ENCODE data around the gene MCC. TPM values are rescaled to one million over a fixed set of nuclear protein-coding genes. Genes with fewer than 3 reads are reported as not detected.
A peak's percentile ranks its signal among the peaks of the same experiment; 100 is the strongest.

Gene MCC
- polyA plus RNA-seq, 1 donor (not counting 4 experiments of a cell fraction or from before 2014, with no cell fraction given): 24.6 TPM

DNA sequence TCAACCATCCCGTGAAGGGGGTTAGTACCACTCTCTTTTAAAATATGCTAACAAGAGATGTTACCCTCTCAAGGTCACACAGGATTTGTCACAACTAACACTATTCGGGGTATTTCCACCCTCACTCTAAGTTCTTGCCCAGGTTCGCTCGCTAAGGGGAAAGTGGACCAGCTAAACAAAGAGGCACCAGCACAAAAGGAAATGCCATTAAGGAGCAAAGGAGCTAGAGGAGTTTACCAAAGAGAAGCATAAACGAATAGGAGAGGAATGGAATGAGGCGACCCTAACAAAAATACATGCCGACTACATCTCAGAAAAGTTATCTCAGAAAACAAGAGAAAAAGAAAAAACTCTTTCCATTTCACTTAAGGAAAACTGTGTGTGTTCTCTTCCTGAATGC lies 340.7 kb downstream of the MCC start:
- H3K4me3 ChIP-seq (ENCODE audit: control insufficient read depth in 2 of 3, extremely low read depth in 1 of 3, insufficient read depth in 2 of 3, low read depth in 1 of 3, low read length in 3 of 3): no peak overlapping the region
- DNase-seq (ENCODE audit: low read depth, low spot score) (no peak), FAIRE-seq (peak; percentile 23)
- no peak overlapping the region for H3K27ac ChIP-seq (ENCODE audit: control insufficient read depth, insufficient read depth, low read length)
- H3K4me1 ChIP-seq (ENCODE audit: control insufficient read depth, extremely low read depth, insufficient read depth, low read length): peaks cover 16% of the 10 kb centered on the region
- H3K4me2 ChIP-seq (ENCODE audit: control insufficient read depth, extremely low read depth, insufficient read depth, low read depth, low read length): no peak overlapping the region
- H3K27me3 ChIP-seq (ENCODE audit: control insufficient read depth, extremely low read depth, insufficient read depth, low read length): no peaks in the 10 kb centered on the region
- H2AFZ ChIP-seq (ENCODE audit: control insufficient read depth, low read length): no peak overlapping the region
- H3K9me1 ChIP-seq (ENCODE audit: control insufficient read depth, extremely low read depth, insufficient read depth, low read length): no peaks in the 10 kb centered on the region
- peaks cover 41% of the 10 kb centered on the region for H3K79me2 ChIP-seq (ENCODE audit: control insufficient read depth, insufficient read depth, low read length)
- H3K36me3 ChIP-seq (ENCODE audit: control insufficient read depth in 2 of 2, extremely low read depth in 1 of 2, insufficient read depth in 2 of 2, low read length in 2 of 2): no peaks in the 10 kb centered on the region
- no peaks in the 10 kb centered on the region for H4K20me1 ChIP-seq (ENCODE audit: control insufficient read depth, extremely low read depth, insufficient read depth, low read length)
- dilution Hi-C loops (cut with MboI; ENCODE audit: extremely low pct_ligation_motif_present, low sequenced_read_pairs): no loop called here
- no peak for TF ChIP-seq EZH2 (IDR thresholded peaks at IDR 0.05; ENCODE audit: low read length)
- TF ChIP-seq, protein P1, sequence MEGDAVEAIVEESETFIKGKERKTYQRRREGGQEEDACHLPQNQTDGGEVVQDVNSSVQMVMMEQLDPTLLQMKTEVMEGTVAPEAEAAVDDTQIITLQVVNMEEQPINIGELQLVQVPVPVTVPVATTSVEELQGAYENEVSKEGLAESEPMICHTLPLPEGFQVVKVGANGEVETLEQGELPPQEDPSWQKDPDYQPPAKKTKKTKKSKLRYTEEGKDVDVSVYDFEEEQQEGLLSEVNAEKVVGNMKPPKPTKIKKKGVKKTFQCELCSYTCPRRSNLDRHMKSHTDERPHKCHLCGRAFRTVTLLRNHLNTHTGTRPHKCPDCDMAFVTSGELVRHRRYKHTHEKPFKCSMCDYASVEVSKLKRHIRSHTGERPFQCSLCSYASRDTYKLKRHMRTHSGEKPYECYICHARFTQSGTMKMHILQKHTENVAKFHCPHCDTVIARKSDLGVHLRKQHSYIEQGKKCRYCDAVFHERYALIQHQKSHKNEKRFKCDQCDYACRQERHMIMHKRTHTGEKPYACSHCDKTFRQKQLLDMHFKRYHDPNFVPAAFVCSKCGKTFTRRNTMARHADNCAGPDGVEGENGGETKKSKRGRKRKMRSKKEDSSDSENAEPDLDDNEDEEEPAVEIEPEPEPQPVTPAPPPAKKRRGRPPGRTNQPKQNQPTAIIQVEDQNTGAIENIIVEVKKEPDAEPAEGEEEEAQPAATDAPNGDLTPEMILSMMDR (optimal IDR thresholded peaks at IDR 0.05 in 1 of 3, IDR thresholded peaks at IDR 0.05 in 1 of 3, conservative IDR thresholded peaks at IDR 0.05 in 1 of 3; ENCODE audit: extremely low read depth in 1 of 3, insufficient read depth in 2 of 3, low read length in 3 of 3): no peak
- no peak overlapping the region for H3K9ac ChIP-seq (ENCODE audit: control insufficient read depth, extremely low read depth, insufficient read depth, low read length)
- H3K9me3 ChIP-seq (ENCODE audit: control insufficient read depth, low read depth, low read length): no peaks in the 10 kb centered on the region

DNA sequence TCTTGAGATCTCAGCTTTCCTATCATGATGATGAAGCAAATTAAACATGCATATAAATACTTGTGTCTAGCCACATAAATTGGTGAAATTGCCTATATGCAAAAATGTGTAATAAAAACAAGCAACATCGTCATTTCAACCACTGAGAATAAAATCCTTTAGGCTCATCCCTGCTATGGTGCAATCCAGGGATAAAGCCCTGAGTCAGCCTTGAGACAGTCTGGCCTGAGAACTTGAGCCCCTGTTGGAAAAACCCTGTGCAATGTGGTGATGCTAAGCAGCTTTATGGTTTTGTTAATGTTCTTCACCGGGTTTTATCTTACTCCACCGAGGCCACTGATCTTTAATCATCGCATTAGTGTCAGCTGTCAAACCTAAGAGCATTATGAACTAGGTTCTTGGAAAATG lies 341.1 kb downstream of the MCC start:
- Histone ChIP-seq H3K27ac (ENCODE audit: control insufficient read depth, insufficient read depth, low read length) (no peak overlapping the region), H2AFZ (ENCODE audit: control insufficient read depth, low read length) (no peak overlapping the region), H3K9me3 (ENCODE audit: control insufficient read depth, low read depth, low read length) (no peaks in the 10 kb centered on the region), H3K79me2 (ENCODE audit: control insufficient read depth, insufficient read depth, low read length) (peaks cover 41% of the 10 kb centered on the region), H3K4me2 (ENCODE audit: control insufficient read depth, extremely low read depth, insufficient read depth, low read depth, low read length) (no peak overlapping the region), H3K36me3 (ENCODE audit: control insufficient read depth in 2 of 2, extremely low read depth in 1 of 2, insufficient read depth in 2 of 2, low read length in 2 of 2) (no peaks in the 10 kb centered on the region), H3K9me1 (ENCODE audit: control insufficient read depth, extremely low read depth, insufficient read depth, low read length) (no peaks in the 10 kb centered on the region), H4K20me1 (ENCODE audit: control insufficient read depth, extremely low read depth, insufficient read depth, low read length) (no peaks in the 10 kb centered on the region), H3K27me3 (ENCODE audit: control insufficient read depth, extremely low read depth, insufficient read depth, low read length) (no peaks in the 10 kb centered on the region), H3K9ac (ENCODE audit: control insufficient read depth, extremely low read depth, insufficient read depth, low read length) (no peak overlapping the region), H3K4me3 (ENCODE audit: control insufficient read depth in 2 of 3, extremely low read depth in 1 of 3, insufficient read depth in 2 of 3, low read depth in 1 of 3, low read length in 3 of 3) (no peak overlapping the region), H3K4me1 (ENCODE audit: control insufficient read depth, extremely low read depth, insufficient read depth, low read length) (peaks cover 21% of the 10 kb centered on the region)
- TF ChIP-seq EZH2 (IDR thresholded peaks at IDR 0.05; ENCODE audit: low read length): no peak
- TF ChIP-seq, protein P1 (optimal IDR thresholded peaks at IDR 0.05 in 1 of 3, IDR thresholded peaks at IDR 0.05 in 1 of 3, conservative IDR thresholded peaks at IDR 0.05 in 1 of 3; ENCODE audit: extremely low read depth in 1 of 3, insufficient read depth in 2 of 3, low read length in 3 of 3): no peak
- DNase-seq (ENCODE audit: low read depth, low spot score): no peak
- no peak for FAIRE-seq
- dilution Hi-C loops (cut with MboI; ENCODE audit: extremely low pct_ligation_motif_present, low sequenced_read_pairs): no loop called here
